Islet precursor cell (in vitro differentiated cells): Measurements from ENCODE around the gene GPC5.
"Not testable (repeated sequence)": the region's sequence is repeated elsewhere in the genome, so short reads cannot be mapped to it uniquely, and the experiment has no call there.

Source experiments
- DNase-seq: peaks from one replicate; pipeline ENCODE4 v3.0.0-alpha.2; 2018

GPC5 gene

DNA sequence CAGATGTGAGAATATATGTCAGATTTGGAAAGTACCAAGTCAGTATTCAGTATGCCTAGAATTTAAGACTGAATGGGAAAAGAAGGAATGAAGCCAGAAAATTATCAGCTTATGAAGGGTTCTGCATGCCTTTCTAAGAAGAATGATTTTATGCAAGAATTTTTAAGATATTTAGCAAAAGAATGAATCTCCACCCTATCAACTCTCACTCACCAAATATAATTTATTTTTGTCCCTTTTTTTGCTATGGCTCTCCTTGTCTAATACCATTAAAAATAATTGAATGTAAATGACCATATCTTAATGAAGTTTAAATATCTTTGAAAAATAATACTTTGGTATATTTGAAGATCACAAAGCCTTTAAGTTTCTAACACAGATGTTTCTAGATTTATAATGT is 1215.5 kb downstream of the GPC5 start:
- no peak for DNase-seq

DNA sequence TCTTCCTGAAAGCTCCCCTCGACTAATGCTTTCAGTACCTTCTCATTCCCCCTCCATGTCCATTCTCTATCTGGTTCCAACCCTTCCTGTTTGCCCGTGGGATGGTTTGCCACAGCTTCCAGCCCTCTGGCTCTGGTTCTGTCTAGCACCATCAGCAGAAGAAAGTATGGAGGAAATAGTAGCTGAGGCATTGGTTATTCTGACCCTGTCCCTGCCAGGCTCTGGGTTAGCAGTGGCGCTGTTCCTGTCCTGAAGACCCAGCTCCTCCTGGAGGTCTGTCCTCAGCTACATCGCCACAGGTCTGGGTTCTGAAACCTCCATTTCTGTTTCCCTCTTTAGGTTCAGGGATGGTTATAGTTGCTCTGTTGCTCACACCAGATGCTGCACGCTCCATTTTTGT is 1223.6 kb downstream of the GPC5 start:
- DNase-seq = no peak

DNA sequence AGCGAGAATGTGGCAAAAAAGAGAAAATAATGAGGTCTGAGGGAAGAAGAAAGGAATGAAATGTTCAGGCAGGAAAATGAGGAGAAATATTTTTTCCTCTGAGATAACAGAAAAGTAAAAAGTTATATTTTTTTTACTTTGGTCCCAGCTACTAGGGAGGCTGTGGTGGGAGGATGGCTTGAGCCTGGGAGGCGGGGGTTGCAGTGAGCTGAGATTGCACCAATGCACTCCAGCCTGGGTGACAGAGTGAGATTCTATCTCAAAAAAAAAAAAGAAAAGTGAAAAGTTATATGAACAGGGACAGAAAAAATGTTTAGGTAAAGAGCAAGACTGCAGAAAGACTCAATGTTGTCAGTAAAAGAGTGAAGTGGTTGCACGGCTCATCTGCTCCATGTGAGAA is 1224.5 kb downstream of the GPC5 start:
- DNase-seq = no peak

GRCh38 chr13:92626274-92626673 is 1227.9 kb downstream of the GPC5 start:
- no peak for DNase-seq

- DNase-seq = no peak
Observed at GRCh38 chr13:92640936-92641335, 1242.5 kb downstream of the GPC5 start.

- no peak for DNase-seq
Observed at GRCh38 chr13:92649140-92649813, 1250.9 kb downstream of the GPC5 start.

- no peak for DNase-seq
Observed at GRCh38 chr13:92656103-92656502, 1257.7 kb downstream of the GPC5 start.

DNA sequence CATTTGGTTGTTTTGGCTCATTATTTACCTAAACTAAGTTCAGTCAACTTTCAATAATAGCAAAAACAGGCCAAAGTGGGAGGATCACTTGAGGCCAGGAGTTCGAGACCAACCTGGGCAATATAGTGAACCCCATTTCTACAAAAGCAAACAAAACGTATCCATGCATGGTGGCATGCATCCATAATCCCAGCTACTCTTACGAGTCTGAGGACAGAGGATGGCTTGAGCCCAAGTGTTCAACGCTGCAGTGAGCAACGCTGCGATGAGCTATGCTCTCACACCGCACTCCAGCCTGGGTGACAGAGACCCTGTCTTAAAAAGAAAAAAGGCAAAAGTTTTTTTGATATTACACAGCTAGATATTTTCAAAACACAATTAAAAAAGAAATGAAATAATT is 1258.2 kb downstream of the GPC5 start:
- no peak for DNase-seq

GRCh38 chr13:92657565-92657964 is 1259.1 kb downstream of the GPC5 start:
- DNase-seq = no peak

GRCh38 chr13:92658293-92658692 is 1259.9 kb downstream of the GPC5 start:
- no peak for DNase-seq

DNA sequence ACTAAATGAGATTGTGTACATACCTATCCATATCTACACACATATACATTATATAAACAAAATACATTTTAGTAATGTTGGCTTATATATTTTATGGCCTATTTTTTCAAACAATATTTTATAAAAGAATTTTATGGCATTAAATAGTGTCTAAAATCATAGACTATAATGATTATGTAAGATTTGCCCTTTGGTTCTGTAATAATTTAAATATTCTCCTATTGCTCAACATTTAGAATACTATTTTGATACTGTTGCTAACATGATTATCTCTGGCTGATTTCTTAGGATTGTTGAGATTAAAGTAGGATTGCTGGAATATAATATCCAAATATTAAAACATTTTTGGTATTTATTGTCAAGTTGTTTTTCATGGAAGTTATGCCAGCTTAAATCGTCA is 1263.0 kb downstream of the GPC5 start:
- no peak for DNase-seq

DNA sequence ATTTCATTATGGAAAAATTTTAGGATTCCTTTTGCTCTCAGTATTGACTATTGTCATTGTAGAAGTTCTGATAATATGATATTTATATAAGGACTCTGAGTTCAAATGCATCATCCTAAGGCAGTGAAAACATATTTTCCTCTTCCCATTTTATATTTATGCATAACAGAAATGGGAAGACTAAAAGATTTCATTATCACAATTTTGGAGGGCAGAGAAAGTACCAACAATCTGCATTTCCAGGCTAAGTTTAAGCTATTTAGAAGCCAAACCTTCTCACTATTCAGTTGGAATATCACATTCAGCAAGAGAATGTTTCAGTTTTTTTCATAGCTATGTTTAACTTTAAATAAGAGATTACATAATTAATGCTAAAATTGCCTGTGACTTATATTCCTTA is 1269.7 kb downstream of the GPC5 start:
- DNase-seq = no peak

DNA sequence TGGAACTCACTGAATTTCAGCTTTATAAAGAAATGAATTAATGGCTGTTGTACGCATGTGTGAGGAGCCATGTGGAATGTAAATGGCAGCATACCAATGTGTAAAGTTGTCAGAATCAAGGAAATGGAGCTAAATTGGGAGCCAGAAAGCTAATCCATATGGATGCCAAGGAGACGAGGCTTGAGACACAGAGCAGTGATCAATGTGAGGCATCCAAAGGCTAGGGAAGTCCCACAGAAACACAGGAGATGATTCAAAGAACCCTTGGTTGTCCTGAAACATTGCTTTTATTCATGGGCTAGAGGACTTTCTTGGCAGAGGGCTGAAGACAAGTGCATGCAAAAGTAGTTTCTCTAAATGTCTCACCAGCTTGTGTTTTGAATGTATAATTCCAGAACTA is 1271.7 kb downstream of the GPC5 start:
- DNase-seq = no peak

DNA sequence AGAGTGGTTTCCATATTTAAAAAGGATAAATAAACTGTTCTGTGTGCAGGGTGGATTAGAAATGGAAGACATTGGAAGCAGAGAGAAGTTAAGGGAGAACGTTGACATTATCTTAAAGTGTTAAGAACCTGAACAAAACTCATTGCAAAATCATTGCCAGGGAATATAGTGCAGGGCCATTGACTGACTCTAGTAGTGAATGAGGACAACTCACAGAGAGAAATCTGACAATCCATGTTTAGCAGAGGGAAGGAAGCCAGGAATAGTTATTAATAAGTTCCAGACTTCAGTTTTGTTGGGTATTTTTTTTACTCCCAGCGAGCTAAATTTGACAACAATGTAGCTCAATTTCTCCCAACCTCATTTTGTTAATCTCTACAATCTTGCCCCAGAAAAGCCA is 1273.4 kb downstream of the GPC5 start:
- DNase-seq = no peak

- no peak for DNase-seq
Observed at GRCh38 chr13:92676246-92676645, 1277.8 kb downstream of the GPC5 start.

GRCh38 chr13:92677571-92677970 is 1279.2 kb downstream of the GPC5 start:
- no peak for DNase-seq

GRCh38 chr13:92679602-92680001 is 1281.2 kb downstream of the GPC5 start:
- no peak for DNase-seq

DNA sequence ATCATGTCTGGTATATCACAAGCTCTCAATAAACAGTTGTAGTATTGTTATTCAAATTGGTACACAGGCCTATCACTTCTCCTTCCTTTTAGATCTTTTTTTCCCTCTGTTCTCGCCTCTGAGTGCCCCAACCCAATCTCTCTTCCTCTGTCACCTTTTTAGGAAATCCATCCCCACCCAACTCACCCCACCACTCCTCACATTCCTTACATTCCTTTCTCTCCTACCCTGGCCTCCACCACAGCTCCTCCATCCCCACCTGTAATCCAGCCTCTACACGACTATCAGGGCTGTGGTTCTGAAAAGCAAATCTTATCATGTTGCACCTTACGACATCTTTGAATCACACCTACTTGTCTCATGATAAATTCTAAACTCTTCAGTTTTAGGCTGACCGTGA is 1282.8 kb downstream of the GPC5 start:
- DNase-seq = no peak

GRCh38 chr13:92682832-92683517 is 1284.6 kb downstream of the GPC5 start:
- DNase-seq = no peak

DNA sequence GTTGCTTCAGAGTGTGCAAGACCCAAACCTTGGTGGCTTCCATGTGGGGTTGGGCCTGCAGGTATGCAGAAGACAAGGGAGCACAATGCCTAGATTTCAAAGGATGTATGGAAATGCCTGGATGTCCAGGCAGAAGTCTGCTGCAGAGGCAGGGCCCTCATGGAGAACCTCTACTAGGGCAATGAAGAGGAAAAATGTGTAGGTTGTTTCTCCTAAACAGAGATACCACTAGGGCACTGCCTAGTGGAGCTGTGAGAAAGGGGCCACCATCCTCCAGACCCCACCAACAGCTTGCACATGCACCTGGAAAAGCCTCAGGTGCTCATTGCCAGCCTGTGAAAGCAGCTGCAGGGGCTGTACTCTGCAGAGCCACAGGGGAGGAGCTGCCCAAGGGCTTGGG is 1295.6 kb downstream of the GPC5 start:
- no peak for DNase-seq

- not testable (repeated sequence) for DNase-seq
Observed at GRCh38 chr13:92695827-92696226, 1297.4 kb downstream of the GPC5 start.

DNA sequence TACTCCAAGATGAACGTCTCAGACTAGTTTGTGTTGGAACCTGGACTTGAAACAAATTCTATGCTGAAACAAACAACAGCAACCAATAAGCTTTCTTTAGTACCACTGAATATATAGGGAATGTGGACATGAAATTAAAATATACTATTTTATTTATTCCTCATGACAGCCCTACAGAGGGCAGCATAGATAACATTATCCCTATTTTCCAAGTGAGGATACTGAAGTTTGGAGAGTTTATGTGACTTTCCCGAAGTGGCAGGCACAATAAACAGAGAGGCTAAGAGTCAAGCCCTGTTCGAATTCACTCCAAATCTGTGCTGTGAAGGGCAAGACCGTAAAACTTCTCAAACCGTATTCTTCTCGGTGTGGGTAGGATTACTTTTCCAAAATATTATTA is 1318.3 kb downstream of the GPC5 start:
- DNase-seq = no peak

DNA sequence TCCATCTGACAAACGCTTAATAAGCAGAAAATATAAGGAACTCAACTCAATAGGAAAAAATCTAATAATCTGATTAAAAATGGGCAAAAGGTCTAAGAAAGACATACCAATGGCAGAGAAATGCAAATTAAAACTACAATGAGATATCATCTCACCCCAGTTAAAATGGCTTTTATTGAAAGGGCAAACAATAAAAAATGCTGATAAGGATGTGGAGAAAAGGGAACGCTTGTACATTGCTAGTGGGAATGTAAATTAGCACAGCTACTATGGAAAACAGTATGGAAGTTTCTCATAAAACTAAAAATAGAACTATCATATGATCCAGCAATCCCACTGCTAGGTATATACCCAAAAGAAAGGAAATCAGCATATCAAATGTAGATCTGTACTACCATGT is 1319.4 kb downstream of the GPC5 start:
- DNase-seq = no peak

- DNase-seq = no peak
Observed at GRCh38 chr13:92719868-92720267, 1321.4 kb downstream of the GPC5 start.

GRCh38 chr13:92721620-92722019 is 1323.2 kb downstream of the GPC5 start:
- DNase-seq = no peak
